Body of pancreas (tissue), 4 donors: ENCODE data around the gene ASTN2. TPM values are rescaled to one million over a fixed set of nuclear protein-coding genes. Genes with fewer than 3 reads are reported as not detected.

Experiments
- ATAC-seq: fragments of 150-250 bp; one replicate; pipeline ENCODE4 v1.9.1; 2016
- DNase-seq, 4 donors: peaks; one replicate each; pipeline ENCODE4 v3.0.0-alpha.2; 2019
- H3K27ac ChIP-seq, 4 donors: fragments of 200-600 bp; sonication (generic); 1 replicate in 3 of 4; 2 replicates in 1 of 4; pipeline versions ENCODE4 v1.5.1 to v1.6.1; 2016 to 2019; ENCODE audit warnings: mild to moderate bottlenecking in 1 of 4, mixed read lengths in 1 of 4, moderate library complexity in 1 of 4
- H3K27me3 ChIP-seq, 2 donors: fragments of 200-600 bp; sonication (generic); one replicate each; pipeline ENCODE4 v1.6.0; 2016; ENCODE audit warnings: mild to moderate bottlenecking in 1 of 2
- H3K36me3 ChIP-seq, 2 donors: fragments of 200-600 bp; sonication (generic); replicated peaks in 1 of 2; 2 replicates each; pipeline ENCODE4 v1.5.1; 2016; ENCODE audit warnings: low read depth in 2 of 2; ENCODE audit not compliant: insufficient read depth in 1 of 2
- H3K4me1 ChIP-seq: fragments of 200-600 bp; sonication (generic); one replicate; pipeline ENCODE4 v1.6.0; 2016
- H3K4me3 ChIP-seq, 2 donors: fragments of 200-600 bp; sonication (generic); 1 replicate in 1 of 2; 2 replicates in 1 of 2; pipeline ENCODE4 v1.5.1; 2016 to 2019
- H3K9me3 ChIP-seq, 3 donors: fragments of 200-600 bp; sonication (generic); 1 replicate in 2 of 3; 2 replicates in 1 of 3; pipeline ENCODE4 v1.5.1; 2016
- CTCF ChIP-seq, 7 experiments: fragments of 450-650 bp in 4 of 7; fragments of 200-600 bp in 3 of 7; sonication (generic) in 3 of 7; IDR thresholded peaks; one replicate each; pipeline ENCODE4 v1.5.1; 2016 to 2019; ENCODE audit warnings: antibody characterized with exemption in 7 of 7
- POLR2A ChIP-seq, 3 donors: fragments of 450-650 bp; IDR thresholded peaks; one replicate each; pipeline ENCODE4 v1.6.1; 2016; ENCODE audit warnings: antibody characterized with exemption in 3 of 3, mild to moderate bottlenecking in 2 of 3
- WGBS, 2 donors: methylation state at CpG; one replicate each; pipeline ENCODE4 v1.1.5; 2017; 5-methylcytosine and 5-hydroxymethylcytosine counted together
- intact Hi-C: fragments of 100-400 bp; cut with DNase I; formaldehyde crosslinking; loops from one replicate; pipeline ENCODE4 v1.15.1; 2023
- total RNA-seq, 2 donors: library from RNA; depleted of rRNA; stranded (reverse); fragments of >200 nt; gene quantifications; one replicate each; pipeline ENCODE4 v1.1.0, GENCODE V29; 2016

ASTN2 gene
- total RNA-seq, 2 donors from 2014 or later, result 8.2 to 9.6 TPM

- no peak overlapping the region for H3K27ac ChIP-seq
- no peaks in the 10 kb centered on the region for H3K9me3 ChIP-seq
- H3K36me3 ChIP-seq, result no peaks in the 10 kb centered on the region
- H3K27me3 ChIP-seq, result no peaks in the 10 kb centered on the region
- WGBS, 2 donors, result 77 to 84% methylated on average over 6 of the region's 6 CpGs
- H3K4me3 ChIP-seq, result no peak overlapping the region
- DNase-seq, result no peak
- TF ChIP-seq CTCF (IDR thresholded peaks at IDR 0.05) (no peak), POLR2A (IDR thresholded peaks at IDR 0.05) (no peak)
- H3K4me1 ChIP-seq, result no peaks in the 10 kb centered on the region
- no peak for ATAC-seq
- intact Hi-C loops, result no loop called here
Observed at GRCh38 chr9:116662646-116663310, 752.1 kb downstream of the ASTN2 start.

DNA sequence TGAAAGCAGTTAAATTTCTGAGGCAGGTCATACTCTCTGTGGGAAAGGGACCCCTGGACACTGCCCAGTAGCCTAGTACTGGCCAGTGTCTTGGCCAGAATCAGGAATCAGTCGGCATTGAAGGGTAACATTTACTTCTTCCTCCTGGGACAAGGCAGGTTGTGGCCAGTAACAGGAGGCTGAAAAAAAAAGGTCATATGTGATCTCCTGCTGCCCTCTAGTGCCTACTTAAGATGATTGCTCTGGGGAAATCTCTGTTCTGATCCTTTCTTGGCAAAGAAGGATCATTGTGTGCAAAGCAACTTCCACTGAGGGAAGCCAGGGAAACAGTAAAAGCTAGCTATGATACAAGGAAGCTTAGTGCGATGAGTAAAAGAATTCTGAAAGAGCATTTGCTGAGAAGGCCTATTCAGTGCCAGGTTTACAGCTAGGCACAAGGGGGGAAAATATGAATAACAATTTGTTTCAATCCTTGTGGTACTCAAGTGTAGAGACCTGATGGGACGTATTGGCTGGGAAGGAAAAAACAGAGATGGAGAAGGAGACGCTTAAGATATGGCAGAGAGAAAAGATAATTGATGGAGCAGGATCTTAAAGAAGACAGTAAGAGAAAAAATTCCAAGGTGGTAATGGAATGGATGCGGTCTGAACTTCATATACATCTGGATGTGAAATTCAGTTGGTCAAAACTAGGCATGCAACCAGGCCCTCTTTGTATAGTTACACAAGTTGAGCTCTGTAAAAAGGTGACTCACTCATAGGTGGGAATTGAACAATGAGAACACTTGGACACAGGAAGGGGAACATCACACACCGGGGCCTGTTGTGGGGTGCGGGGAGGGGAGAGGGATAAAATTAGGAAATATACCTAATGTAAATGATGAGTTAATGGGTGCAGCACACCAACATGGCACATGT, 753.6 kb downstream of the ASTN2 start:
- Histone ChIP-seq H3K9me3 (no peaks in the 10 kb centered on the region), H3K36me3 (no peaks in the 10 kb centered on the region), H3K4me1 (no peaks in the 10 kb centered on the region), H3K27me3 (no peaks in the 10 kb centered on the region), H3K4me3 (no peak overlapping the region), H3K27ac (no peak overlapping the region)
- intact Hi-C loops, result no loop called here
- no peak for TF ChIP-seq POLR2A (IDR thresholded peaks at IDR 0.05)
- TF ChIP-seq CTCF (IDR thresholded peaks at IDR 0.05), result peak; percentile 42 to 86 (median 80)
- DNase-seq, result peak; percentile 16 to 64 (median 40)
- ATAC-seq, result peak; percentile 92
- WGBS, 2 donors, result 45 to 61% methylated on average over 7 of the region's 7 CpGs

- no peak for TF ChIP-seq POLR2A (IDR thresholded peaks at IDR 0.05)
- no peak for TF ChIP-seq CTCF (IDR thresholded peaks at IDR 0.05)
- no peaks in the 10 kb centered on the region for H3K4me1 ChIP-seq
- no peaks in the 10 kb centered on the region for H3K9me3 ChIP-seq
- no peak overlapping the region for H3K4me3 ChIP-seq
- H3K36me3 ChIP-seq, result no peaks in the 10 kb centered on the region
- DNase-seq (no peak), ATAC-seq (no peak)
- intact Hi-C loops, result loop anchor here (10.0 kb wide), 1 partner anchor 1063 kb away; no protein-coding TSS in a partner anchor
- 100% methylated on average over 2 of the region's 2 CpGs for WGBS, 2 donors
- H3K27me3 ChIP-seq, result no peaks in the 10 kb centered on the region
- H3K27ac ChIP-seq, result no peak overlapping the region
Observed at GRCh38 chr9:116658265-116658664, 756.6 kb downstream of the ASTN2 start.

- no peak for TF ChIP-seq CTCF (IDR thresholded peaks at IDR 0.05)
- no peak for TF ChIP-seq POLR2A (IDR thresholded peaks at IDR 0.05)
- Histone ChIP-seq H3K4me1 (no peaks in the 10 kb centered on the region), H3K27me3 (no peaks in the 10 kb centered on the region), H3K4me3 (no peak overlapping the region), H3K9me3 (no peaks in the 10 kb centered on the region), H3K36me3 (no peaks in the 10 kb centered on the region), H3K27ac (no peak overlapping the region)
- DNase-seq (no peak), ATAC-seq (no peak)
- 72 to 90% methylated on average over 2 of the region's 2 CpGs for WGBS, 2 donors
- intact Hi-C loops, result loop anchor here (10.0 kb wide), 1 partner anchor 1062 kb away; no protein-coding TSS in a partner anchor
Observed at GRCh38 chr9:116656977-116657376, 757.9 kb downstream of the ASTN2 start.
